MM.1S (cell line): ENCODE data around the gene CD82.

ENCODE experiments used
- EZH2 ChIP-seq: fragments of 300-600 bp; sonication (generic); optimal IDR thresholded peaks from 2 replicates; pipeline ENCODE3; 2017; ENCODE audit warnings: low read depth, mild to moderate bottlenecking, antibody characterized with exemption, low read length, mixed read lengths
- EZH2phosphoT487 ChIP-seq: fragments of 300-600 bp; sonication (generic); IDR thresholded peaks from 2 replicates; pipeline ENCODE4 v1.6.1; 2018; ENCODE audit warnings: antibody characterized with exemption, low read length
- TF ChIP-seq, protein P1 (sequence below): fragments of 300-600 bp; sonication (generic); IDR thresholded peaks from 2 replicates; pipeline ENCODE4 v1.5.1; 2016; ENCODE audit warnings: antibody characterized with exemption, low read length, mixed read lengths

DNA sequence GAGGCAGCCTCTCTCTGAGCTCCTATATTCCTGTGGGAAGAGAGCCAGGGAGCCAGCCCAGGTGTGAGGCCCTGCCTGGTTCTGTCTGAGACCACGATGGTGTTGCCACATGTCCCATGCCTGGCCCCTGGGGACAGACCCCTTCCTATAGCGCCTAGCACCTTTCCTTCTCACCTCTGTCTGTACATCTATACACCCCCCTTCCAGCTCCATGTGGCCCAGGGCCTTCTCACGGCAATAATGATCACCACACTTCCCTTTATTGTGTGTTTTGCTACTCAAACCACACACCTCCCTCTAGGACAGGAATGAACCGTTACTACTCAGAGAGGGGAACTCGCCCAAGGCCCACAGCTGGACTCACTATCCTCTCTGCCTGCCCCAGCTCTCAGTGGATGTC, 12.8 kb downstream of the CD82 start:
- TF ChIP-seq, protein P1, sequence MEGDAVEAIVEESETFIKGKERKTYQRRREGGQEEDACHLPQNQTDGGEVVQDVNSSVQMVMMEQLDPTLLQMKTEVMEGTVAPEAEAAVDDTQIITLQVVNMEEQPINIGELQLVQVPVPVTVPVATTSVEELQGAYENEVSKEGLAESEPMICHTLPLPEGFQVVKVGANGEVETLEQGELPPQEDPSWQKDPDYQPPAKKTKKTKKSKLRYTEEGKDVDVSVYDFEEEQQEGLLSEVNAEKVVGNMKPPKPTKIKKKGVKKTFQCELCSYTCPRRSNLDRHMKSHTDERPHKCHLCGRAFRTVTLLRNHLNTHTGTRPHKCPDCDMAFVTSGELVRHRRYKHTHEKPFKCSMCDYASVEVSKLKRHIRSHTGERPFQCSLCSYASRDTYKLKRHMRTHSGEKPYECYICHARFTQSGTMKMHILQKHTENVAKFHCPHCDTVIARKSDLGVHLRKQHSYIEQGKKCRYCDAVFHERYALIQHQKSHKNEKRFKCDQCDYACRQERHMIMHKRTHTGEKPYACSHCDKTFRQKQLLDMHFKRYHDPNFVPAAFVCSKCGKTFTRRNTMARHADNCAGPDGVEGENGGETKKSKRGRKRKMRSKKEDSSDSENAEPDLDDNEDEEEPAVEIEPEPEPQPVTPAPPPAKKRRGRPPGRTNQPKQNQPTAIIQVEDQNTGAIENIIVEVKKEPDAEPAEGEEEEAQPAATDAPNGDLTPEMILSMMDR: no peak
- TF ChIP-seq EZH2 (no peak), EZH2phosphoT487 (no peak)
